ENCODE results near the gene KCNK4. TPM values are rescaled to one million over a fixed set of nuclear protein-coding genes. Genes with fewer than 3 reads are reported as not detected.

KCNK4 gene
- polyA plus RNA-seq, 1 donor (not counting 4 experiments of a cell fraction or from before 2014, with no cell fraction given): not detected

- FAIRE-seq (peak; percentile 62), DNase-seq (ENCODE audit: low read depth, low spot score) (no peak)
- H3K79me2 ChIP-seq (ENCODE audit: control insufficient read depth, insufficient read depth, low read length): peaks cover 19% of the 10 kb centered on the region
- peak overlapping the region; percentile 80 for H3K9ac ChIP-seq (ENCODE audit: control insufficient read depth, extremely low read depth, insufficient read depth, low read length)
- H3K36me3 ChIP-seq (ENCODE audit: control insufficient read depth in 2 of 2, extremely low read depth in 1 of 2, insufficient read depth in 2 of 2, low read length in 2 of 2): no peaks in the 10 kb centered on the region
- peak overlapping the region; percentile 85 for H3K27ac ChIP-seq (ENCODE audit: control insufficient read depth, insufficient read depth, low read length)
- TF ChIP-seq EZH2 (IDR thresholded peaks at IDR 0.05; ENCODE audit: low read length) (no peak), CTCF (optimal IDR thresholded peaks at IDR 0.05 in 1 of 3, IDR thresholded peaks at IDR 0.05 in 1 of 3, conservative IDR thresholded peaks at IDR 0.05 in 1 of 3; ENCODE audit: extremely low read depth in 1 of 3, insufficient read depth in 2 of 3, low read length in 3 of 3) (peak; percentile 89 to 96 (median 94))
- no peaks in the 10 kb centered on the region for H3K9me1 ChIP-seq (ENCODE audit: control insufficient read depth, extremely low read depth, insufficient read depth, low read length)
- H3K9me3 ChIP-seq (ENCODE audit: control insufficient read depth, low read depth, low read length): no peaks in the 10 kb centered on the region
- H3K27me3 ChIP-seq (ENCODE audit: control insufficient read depth, extremely low read depth, insufficient read depth, low read length): peaks cover 15% of the 10 kb centered on the region
- H3K4me3 ChIP-seq (ENCODE audit: control insufficient read depth in 2 of 3, extremely low read depth in 1 of 3, insufficient read depth in 2 of 3, low read depth in 1 of 3, low read length in 3 of 3): peak overlapping the region; percentile 58 to 78 (median 78)
- peak overlapping the region; percentile 92 for H3K4me2 ChIP-seq (ENCODE audit: control insufficient read depth, extremely low read depth, insufficient read depth, low read depth, low read length)
- dilution Hi-C loops (cut with MboI; ENCODE audit: extremely low pct_ligation_motif_present, low sequenced_read_pairs): no loop called here
- H2AFZ ChIP-seq (ENCODE audit: control insufficient read depth, low read length): peak overlapping the region; percentile 42
- peaks cover 30% of the 10 kb centered on the region for H3K4me1 ChIP-seq (ENCODE audit: control insufficient read depth, extremely low read depth, insufficient read depth, low read length)
- no peaks in the 10 kb centered on the region for H4K20me1 ChIP-seq (ENCODE audit: control insufficient read depth, extremely low read depth, insufficient read depth, low read length)
These were observed 13.4 kb downstream of the KCNK4 start for GRCh38 chr11:64304316-64305072.

- Histone ChIP-seq H3K79me2 (ENCODE audit: control insufficient read depth, insufficient read depth, low read length) (peaks cover 19% of the 10 kb centered on the region), H3K4me3 (ENCODE audit: control insufficient read depth in 2 of 3, extremely low read depth in 1 of 3, insufficient read depth in 2 of 3, low read depth in 1 of 3, low read length in 3 of 3) (peak within 1 kb of the TSS; percentile 78 to 86 (median 83)), H4K20me1 (ENCODE audit: control insufficient read depth, extremely low read depth, insufficient read depth, low read length) (no peaks in the 10 kb centered on the region), H3K4me1 (ENCODE audit: control insufficient read depth, extremely low read depth, insufficient read depth, low read length) (peaks cover 24% of the 10 kb centered on the region), H3K9me1 (ENCODE audit: control insufficient read depth, extremely low read depth, insufficient read depth, low read length) (no peaks in the 10 kb centered on the region), H2AFZ (ENCODE audit: control insufficient read depth, low read length) (peak within 1 kb of the TSS; percentile 42), H3K9ac (ENCODE audit: control insufficient read depth, extremely low read depth, insufficient read depth, low read length) (peak within 1 kb of the TSS; percentile 80), H3K36me3 (ENCODE audit: control insufficient read depth in 2 of 2, extremely low read depth in 1 of 2, insufficient read depth in 2 of 2, low read length in 2 of 2) (no peaks in the 10 kb centered on the region), H3K9me3 (ENCODE audit: control insufficient read depth, low read depth, low read length) (no peaks in the 10 kb centered on the region), H3K4me2 (ENCODE audit: control insufficient read depth, extremely low read depth, insufficient read depth, low read depth, low read length) (peak within 1 kb of the TSS; percentile 97), H3K27ac (ENCODE audit: control insufficient read depth, insufficient read depth, low read length) (peak within 1 kb of the TSS; percentile 85), H3K27me3 (ENCODE audit: control insufficient read depth, extremely low read depth, insufficient read depth, low read length) (peaks cover 8% of the 10 kb centered on the region)
- TF ChIP-seq EZH2 (IDR thresholded peaks at IDR 0.05; ENCODE audit: low read length) (no peak), CTCF (optimal IDR thresholded peaks at IDR 0.05 in 1 of 3, IDR thresholded peaks at IDR 0.05 in 1 of 3, conservative IDR thresholded peaks at IDR 0.05 in 1 of 3; ENCODE audit: extremely low read depth in 1 of 3, insufficient read depth in 2 of 3, low read length in 3 of 3) (no peak)
- dilution Hi-C loops (cut with MboI; ENCODE audit: extremely low pct_ligation_motif_present, low sequenced_read_pairs): no loop called here
- peak; percentile 90 for DNase-seq (ENCODE audit: low read depth, low spot score)
- no peak for FAIRE-seq
These were observed 14.1 kb downstream of the KCNK4 start, which contains the start of gene ESRRA for GRCh38 chr11:64305075-64305690. ESRRA (plus strand) TSS chr11:64305524; CDS start chr11:64307180, 1,656 bp downstream.
